HG03442 (cell line): ENCODE measurements around the gene TOR2A.

Experiments
- ATAC-seq: cut with Tn5 transposase; IDR thresholded peaks from one replicate; pipeline ENCODE4 v1.9.1; 2021; ENCODE audit warnings: mild to moderate bottlenecking, moderate library complexity; ENCODE audit not compliant: unreplicated experiment

TOR2A gene

DNA sequence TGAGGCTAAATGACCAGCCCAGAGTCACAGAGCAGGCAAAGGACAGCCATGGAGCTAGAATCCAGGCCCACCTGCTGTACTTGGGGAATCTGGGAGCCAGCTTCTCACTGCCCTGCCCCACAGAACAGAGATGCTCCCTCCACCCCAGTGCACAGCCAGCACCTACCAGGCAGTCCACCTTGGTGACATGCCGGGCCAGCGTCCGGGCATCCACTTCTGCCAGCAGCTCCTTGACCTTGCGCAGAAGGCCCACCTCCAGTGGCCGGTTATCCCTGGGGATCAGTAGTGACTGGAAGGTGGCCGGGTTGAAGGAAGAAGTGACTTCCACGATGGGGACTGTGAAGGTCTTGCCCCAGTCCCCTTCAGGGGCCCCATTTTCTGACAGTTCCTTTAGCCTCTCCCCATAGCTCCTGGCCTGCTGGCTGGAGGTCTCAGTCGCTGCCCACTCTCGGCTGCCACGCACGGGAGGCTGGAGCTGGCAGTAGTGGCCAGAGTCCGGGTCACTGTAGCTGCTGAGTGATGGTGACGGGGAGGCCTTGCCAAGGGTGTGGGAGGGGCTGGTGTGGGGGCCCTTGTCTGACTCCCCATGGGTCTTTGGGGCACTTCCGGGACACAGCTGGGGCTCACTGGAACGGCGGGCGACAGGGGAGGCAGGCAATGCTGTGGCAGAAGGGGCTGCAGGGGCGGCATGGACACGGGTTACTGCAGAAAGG is 9.5 kb upstream of the TOR2A start:
- ATAC-seq: no peak

DNA sequence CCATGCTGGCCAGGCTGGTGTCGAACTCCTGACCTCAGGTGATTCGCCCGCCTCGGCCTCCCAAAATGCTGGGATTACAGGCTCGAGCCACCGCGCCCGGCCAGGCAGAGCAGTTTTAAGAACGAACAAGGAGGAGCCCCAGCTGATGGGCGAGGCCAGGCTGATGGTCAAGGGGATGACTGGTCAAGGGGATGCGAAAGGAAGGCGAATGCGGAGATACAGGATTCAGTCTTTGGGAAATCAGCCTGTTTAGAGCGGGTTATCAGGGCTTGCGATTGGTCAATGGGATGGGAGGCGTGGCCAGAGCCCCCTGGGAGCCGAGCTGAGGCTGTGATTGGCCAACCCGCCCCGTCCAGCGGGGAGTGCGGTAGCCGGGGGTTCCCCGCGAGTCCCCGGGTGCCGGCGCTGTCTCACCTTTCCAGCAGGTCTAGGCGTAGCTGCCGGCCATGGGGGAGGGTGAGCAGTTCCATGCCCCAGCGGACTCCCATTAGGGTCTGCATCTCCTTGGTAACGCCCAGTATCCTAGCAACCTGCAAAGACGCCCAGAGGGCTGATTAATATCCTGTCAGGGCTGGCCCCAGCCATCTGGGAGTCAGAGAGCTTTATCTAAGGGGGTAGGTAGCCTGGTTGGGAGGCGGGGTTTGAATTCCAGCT is 7.5 kb upstream of the TOR2A start:
- ATAC-seq: no peak

DNA sequence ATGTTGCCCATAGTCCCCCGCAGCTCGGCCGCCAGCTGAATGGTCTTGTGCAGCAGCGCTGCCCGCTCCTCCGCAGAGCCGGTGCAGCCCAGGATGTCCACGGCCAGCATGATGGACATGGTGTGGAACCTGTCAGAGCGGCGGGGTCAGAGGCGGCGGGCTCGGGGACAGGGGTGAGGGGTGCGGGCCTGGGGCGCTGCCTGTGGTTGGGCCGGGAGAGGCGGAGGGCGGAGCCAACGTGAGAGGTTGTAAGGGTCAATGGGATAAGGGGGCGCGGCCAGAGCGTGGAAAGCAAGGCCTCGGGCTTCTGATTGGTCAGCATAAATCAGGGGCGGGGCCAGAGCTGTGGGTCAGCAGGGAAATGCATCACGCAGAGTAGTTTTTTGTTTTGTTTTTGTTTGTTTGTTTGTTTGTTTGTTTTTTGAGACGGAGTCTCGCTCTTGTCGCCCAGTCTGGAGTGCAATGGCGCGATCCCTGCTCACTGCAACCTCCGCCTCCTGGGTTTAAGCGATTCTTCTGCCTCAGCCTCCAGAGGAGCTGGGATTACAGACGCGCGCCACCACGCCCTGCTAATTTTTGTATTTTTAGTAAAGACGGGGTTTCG is 6.8 kb upstream of the TOR2A start:
- no peak for ATAC-seq

DNA sequence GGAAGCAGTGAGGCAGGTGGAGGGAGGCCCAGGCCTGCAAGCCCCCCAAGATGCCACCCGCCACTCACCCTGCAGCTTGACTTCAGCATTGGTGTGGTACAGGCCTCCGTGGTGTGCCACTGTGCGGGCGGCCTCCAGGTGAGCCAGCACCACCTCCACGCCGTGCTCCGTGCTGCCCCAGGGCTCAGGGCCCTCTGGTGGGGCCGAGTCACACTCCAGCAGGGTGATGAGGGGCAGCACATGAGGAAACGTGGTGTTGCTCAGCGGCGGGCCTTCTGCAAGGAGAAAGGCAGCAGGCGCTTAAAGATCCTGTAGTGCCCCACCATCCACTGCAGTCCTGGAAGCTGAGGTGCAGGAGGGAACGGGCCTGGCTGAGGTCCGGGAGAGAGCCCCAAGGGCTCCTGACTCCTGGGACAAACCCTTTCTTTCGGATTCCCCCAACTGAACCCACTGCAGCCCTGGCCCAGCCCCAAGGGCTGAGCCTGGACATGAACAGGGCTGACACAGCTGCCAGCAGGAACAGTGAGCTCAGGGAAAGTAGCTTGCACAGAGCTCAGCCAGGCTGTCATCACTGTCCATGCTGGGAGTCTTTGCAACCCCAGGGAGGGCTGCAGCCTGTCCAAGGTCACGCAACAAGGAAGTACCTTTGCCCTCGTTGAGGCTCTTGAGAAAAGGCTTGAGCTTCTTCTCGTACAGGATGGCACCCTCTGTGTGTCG is 4.7 kb upstream of the TOR2A start:
- no peak for ATAC-seq

DNA sequence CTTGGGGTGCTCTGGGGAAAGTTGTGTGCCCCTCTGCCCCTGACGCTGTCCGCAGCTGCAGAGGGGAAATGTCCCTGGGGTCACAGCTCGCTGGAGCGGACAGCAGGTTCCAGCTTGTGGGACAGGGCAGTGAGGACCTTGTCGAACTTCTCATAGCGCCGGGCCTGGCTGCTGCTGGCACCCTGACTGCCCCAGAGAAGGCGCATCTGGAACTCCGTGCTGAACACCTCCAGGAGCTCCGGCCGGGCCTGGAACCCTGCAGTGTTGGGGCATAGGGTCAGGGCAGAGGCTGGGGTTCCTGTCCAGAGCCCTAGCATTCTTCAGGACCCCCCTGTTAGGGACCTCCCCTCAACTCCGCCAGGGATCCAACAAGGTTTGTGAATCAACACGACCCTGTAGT is 3.6 kb upstream of the TOR2A start:
- ATAC-seq: no peak

DNA sequence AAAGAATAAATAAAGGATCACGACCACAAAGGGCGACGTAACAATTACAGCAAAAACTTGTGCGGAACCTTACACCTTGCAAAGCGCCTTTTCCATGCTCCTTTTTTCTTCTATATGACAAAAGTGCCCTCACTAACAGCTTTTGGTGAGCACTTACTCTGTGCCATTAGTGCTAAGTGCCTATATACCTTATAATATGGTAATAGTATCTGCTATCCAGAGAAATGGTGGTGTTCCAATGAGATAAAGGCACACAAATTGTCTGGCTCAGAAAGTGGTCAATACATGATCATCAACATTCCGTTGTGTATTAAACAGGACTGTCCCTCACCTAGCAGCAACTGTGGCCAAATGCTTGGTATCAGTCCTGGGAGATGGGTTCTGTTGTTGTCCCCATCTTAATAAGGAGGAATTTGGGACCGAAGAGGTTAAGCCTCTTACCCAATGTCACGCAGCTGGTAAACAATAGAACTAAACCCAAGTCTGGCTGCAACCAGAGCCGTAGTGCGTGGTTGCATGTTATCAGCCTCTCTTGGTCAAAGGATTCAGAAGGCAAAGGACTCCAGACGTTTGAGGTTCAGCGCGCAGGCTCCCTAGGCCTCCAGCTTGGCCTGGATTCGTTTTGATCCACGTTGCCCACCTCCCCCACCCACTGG is 564 bp upstream of the TOR2A start:
- ATAC-seq: no peak

DNA sequence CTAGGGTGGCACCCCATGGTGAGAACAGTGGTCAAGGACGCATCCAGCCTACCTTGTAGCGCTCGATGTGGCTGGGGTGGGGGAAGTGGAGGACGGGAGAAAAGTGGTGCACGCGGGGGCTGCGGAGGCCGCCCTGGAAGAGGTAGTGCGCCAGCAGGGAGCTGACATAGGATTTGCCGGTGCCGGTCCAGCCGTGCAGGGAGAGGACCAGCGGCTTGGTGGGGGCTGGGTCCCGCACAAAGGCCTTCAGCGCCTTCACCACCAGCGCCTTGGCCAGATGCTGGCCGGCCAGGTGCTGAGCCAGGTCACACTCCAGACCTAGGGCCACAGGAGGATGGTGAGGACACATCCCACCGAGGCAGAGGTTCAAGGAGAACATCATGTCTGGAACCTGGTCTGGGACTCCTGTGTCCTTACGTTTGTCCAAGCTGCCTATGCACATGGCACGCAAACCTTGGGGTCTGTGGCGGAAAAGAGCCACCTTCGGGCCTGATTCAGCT is 797 bp downstream of the TOR2A start:
- no peak for ATAC-seq

DNA sequence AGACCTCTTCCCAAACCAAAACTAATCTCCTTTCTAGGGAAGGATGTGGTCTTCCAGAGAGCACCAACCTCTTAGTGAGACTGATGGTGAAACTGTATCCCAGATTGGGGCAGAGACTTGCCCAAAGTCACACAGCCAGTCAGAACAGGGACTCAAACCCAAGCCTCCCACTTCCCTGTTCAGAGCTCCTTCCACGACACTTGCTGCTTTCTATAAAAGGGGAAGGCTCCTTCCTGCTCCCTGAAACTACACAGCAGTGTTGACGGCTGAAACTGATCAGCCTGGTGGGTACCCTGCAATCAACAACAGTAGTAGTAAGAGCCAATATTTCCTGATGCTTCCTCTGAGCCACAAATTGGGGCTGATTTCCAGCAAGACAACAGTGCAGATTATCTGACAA is 1.5 kb downstream of the TOR2A start:
- ATAC-seq: no peak

DNA sequence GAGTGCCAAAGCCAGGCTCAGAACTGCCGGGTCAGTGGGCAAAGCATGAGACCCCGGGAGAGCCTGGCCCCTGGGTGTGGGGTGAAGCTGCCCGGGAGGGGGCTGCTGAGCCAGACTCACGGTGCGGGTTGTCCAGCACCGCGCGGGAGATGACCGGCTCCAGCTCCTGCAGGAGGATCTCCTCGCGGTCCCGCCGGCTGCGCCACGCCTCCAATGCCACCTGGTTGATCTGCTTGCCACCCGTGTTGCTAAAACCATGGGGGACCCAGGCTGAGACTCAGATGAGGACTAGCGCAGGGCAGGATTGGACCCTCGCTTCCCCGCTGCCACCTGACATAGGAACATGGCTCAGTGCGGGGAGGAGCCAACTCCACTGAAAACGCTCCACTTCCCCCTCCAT is 2.6 kb downstream of the TOR2A start:
- no peak for ATAC-seq

DNA sequence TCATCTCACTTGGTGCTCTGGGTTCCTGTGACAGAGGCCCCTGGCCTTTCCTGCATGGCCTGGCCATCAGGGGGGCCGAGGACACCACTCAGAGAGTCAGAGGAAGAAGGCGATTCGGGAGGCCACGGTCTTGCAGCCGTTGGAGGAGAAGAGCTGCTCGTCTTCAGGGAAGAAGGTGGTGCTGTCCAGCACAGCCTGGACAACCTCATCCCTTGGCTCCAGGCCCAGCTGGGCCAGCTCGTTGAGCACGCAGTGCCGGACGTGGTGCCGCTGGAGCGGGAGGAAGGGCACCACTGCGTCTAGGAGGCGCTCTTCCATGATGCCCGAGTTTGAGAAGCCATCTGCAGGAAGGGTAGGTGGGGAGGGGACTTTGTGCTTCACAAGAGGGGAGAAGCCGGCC is 3.2 kb downstream of the TOR2A start:
- no peak for ATAC-seq

DNA sequence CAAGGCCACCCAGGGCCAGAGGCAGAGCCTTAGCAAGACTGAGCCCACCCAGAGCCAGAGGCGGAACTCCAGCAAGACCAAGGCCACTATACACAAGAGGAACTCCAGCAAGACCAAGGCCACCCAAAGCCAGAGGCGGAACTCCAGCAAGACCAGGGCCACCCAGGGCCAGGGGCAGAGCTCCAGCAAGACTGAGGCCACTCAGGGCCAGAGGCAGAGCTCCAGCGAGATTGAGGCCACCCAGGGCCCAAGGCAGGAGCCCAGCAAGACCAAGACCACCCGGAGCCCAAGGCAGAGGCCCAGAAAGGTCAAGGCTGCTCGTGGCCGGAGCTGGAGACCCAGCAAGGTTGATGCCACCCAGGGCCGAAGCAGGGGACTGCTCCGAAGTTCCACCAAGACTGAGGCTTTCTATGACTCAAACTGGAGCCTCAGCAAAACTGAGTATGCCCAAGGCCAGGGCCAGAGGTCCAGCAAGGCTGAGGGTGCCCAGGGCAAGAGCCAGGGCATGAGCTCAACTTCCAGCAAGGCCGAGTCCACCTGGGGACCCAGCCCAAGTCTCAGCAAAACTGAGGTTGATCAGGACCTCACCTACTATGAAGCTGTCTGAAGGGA is 4.2 kb downstream of the TOR2A start:
- ATAC-seq: no peak

DNA sequence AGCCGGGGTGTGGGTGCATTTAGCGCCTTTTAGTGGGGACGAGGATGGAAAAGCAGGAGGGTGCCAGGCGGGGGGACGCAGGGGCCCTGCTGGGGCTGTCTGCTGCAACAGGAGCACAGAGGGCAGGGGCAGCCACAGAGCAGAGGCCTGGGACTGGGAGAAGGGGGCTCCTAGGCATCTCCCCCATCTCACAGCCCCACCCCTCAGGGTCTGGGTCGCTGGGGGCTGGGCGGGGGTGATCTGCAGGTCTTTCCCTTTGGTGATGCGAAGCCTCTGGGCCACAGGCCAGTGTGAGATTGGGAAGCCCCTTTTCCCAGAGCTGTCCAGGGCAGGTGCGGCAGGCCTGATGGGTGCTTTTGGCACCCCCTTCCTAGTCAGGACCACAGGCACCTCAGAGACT is 4.8 kb downstream of the TOR2A start:
- no peak for ATAC-seq

DNA sequence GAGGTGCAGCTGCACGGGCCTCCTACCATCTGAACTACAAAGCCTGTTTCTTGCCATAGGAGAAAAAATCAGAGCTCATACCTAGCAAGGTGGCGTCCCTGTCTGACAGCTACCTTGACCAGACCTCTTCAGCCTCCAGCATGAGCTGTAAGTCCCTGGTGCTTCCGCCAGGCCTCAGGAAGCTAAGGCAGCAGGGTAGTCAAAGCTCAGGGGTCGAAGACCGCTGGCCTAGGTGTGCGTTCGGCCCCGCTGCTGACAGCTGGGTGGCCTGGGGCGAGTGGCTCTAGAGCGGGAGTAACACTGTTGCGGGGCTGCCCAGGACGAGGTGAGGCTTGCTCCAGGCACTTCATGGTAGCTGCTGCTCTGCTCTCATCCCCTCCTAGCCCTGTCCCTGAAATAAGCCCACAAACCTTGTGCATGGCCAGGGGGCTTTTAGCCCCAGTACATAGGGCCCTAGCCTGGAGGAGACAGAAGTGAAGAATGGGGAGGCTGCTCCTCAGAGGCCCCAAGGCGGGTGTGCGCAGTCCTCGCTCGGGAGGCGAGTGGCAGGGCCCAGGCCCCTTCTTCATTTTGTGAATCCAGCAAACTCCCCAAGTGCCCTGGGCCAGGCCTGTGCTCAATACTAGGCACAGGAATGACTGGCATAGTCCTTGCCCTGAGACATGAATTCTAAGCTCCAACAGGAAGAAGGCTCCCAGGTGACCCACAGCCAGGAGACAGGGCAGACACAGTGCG is 5.4 kb downstream of the TOR2A start:
- ATAC-seq: no peak

DNA sequence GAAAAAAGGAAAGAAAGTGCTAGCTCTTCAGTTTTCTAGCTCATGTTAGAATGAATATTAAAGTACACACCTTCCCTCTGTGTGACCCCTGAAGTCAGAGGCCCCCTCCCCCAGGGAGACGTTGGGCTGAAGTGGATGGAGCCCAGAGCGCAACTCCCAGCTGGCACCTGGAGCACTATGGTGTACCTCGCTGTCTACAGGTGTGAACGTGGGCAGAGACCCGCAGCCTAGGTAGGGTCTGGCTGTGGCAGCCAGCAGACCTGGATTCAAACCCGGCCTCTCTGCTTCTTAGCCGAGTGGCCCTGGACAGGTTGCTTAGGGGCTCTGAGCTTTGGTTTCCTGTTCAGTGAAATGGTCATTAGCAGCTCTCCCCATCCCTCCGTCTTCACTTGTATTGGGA is 6.3 kb downstream of the TOR2A start:
- no peak for ATAC-seq

DNA sequence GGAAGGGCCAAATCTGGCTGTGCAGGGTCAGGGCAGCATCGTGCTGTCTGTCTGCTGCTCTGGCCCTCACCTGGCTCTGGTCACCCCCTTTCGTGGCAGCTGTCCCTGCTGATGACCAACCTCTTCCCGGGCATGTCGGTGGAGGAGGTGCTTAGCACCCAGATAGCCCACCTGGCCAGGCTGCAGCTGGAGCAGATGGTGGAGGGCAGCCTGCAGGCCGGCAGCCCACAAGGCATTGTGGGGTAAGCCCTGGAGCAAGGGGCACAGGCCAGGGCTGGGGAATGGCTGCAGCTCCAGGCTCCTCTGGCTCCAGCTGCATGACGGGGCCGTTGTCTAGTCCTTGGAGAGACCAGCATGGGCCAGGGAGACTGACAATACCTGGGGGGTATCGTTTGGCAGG is 8.2 kb downstream of the TOR2A start:
- ATAC-seq: no peak

DNA sequence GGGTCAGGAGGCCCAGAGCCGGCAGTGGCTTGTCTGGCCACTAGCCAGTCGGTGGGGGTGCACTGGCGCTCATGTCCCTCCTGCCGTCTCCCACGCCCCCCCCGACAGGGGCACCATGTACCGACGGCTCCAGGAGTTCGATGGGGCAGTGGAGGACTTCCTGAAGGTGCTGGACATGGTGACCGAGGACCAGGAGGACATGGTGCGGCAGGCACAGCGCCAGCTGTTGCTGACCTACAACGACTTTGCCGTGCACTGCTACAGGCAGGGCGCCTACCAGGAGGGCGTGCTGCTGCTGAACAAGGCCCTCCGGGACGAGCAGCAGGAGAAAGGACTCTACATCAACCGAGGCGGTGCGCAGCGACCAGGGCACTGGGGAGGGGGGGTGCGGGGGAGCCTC is 11.1 kb downstream of the TOR2A start:
- no peak for ATAC-seq

DNA sequence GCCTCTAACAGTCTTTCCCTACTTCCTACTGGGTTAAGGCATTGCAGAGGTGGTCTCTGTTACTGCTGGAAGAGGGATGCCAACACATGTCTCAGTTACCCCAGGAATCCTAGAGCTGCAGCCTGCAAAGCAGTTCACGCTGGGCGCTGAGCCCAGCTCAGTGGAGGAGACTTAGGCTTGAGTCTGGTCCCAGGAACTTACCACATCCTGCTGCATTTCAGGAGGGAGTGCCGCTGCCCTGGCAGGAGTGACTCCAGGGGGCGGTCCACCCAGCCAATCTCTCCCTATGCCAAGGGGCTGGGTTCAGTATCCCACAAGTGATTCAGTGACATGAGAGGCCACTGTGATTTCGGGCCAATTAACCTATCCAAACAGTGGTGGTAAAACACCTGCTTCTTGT is 11.7 kb downstream of the TOR2A start:
- ATAC-seq: no peak

DNA sequence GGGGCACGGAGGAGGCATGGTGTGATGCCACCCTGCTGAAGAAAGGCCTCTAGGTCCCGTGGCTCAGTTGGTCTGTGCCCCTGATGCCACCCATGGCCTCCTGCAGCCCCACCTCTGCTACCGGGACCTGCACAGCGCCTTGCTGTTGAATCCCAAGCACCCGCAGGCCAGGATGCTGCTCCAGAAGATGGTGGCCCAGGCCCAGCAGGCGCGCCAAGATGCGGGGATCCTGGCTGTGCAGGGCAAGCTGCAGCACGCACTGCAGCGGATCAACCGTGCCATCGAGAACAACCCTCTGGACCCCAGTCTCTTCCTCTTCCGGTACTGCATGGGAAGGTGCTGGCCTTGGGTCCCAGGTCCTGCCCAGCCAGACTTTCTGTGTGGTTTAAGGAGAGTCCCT is 12.1 kb downstream of the TOR2A start:
- no peak for ATAC-seq

DNA sequence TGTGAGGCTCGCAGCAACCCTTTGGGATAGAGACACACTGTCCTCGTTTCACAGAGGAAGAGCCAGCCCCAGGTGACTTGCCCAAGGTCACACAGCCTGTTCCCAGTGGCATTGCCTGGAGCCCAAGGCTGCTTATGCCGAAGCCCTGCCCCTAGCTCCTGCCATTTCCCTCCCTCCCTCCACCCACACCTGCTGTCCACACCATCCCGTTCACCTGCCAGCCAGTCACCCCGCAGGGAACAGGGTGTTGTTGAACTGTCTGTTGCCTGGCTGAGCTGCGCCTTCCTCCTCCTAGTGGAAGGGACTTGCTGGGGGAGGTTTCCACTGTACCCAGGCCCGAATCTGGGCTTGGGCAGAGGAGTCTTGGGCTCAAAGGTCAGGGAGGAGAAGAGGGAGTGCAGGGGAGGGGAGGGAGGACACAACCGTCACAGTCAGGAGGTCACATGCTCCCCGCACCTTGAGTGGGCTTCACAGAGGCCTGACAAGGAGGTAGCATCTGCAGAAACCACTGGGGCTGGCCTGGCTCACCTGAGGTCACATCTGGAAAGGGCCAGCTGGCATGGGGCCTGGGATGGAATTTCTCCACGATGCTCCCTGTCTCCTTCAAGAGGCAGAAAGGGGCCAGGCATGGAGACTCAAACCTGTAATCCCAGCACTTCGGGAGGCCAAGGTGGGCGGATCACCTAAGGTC is 12.9 kb downstream of the TOR2A start:
- ATAC-seq: no peak
